ENCODE results near the gene RP2.

Gene RP2

DNA sequence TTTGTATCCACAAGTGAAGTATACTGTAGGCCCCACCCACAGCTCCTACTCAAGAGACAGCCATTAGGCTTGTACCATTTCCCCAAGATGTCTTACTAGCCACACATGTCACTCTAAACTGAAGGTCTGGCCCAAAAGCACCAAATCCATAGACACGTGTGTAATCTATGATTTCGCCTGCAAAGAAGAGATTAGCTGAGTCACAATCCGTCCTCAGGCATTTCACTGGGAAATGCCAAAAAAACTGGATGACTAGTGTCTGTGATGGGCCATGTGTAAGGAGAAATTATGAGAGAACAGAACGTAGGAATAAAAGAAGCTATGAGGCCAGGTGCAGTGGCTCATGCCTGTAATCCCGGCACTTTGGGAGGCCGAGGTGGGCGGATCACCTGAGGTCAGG lies 21.9 kb upstream of the RP2 start:
- no peak for DNase-seq (ENCODE audit: low read depth)
- no peak overlapping the region for H3K4me3 ChIP-seq (ENCODE audit: low read depth, low read length)
- TF ChIP-seq, protein P1, sequence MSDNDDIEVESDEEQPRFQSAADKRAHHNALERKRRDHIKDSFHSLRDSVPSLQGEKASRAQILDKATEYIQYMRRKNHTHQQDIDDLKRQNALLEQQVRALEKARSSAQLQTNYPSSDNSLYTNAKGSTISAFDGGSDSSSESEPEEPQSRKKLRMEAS (IDR thresholded peaks at IDR 0.05; ENCODE audit: low read depth, low read length): no peak
- no peak for TF ChIP-seq POLR2A (IDR thresholded peaks at IDR 0.05; ENCODE audit: extremely low read depth, insufficient read length)
- no peak for TF ChIP-seq MYC (IDR thresholded peaks at IDR 0.05; ENCODE audit: low read depth, low read length)
- TF ChIP-seq, protein P2, sequence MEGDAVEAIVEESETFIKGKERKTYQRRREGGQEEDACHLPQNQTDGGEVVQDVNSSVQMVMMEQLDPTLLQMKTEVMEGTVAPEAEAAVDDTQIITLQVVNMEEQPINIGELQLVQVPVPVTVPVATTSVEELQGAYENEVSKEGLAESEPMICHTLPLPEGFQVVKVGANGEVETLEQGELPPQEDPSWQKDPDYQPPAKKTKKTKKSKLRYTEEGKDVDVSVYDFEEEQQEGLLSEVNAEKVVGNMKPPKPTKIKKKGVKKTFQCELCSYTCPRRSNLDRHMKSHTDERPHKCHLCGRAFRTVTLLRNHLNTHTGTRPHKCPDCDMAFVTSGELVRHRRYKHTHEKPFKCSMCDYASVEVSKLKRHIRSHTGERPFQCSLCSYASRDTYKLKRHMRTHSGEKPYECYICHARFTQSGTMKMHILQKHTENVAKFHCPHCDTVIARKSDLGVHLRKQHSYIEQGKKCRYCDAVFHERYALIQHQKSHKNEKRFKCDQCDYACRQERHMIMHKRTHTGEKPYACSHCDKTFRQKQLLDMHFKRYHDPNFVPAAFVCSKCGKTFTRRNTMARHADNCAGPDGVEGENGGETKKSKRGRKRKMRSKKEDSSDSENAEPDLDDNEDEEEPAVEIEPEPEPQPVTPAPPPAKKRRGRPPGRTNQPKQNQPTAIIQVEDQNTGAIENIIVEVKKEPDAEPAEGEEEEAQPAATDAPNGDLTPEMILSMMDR (IDR thresholded peaks at IDR 0.05; ENCODE audit: low read depth, low read length): no peak

DNA sequence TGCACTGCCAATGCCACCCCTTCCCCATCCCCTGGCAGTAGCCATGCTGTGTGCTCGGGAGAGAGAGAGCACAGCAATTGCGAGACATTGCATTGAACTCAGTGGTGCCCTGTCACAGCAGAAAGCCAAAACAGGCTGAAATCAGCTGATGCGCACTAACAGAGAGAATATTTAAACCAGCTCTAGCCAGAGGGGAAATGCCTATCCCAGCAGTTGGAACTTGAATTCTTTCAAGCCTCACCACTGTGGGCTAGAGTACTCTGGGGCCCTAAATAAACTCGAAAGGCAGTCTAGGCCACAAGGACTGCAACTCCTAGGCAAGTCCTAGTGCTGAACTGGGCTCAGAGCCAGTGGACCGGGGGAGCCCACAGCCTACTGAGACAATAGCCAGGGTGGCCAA lies 17.7 kb upstream of the RP2 start:
- TF ChIP-seq MYC (IDR thresholded peaks at IDR 0.05; ENCODE audit: low read depth, low read length) (no peak), POLR2A (IDR thresholded peaks at IDR 0.05; ENCODE audit: extremely low read depth, insufficient read length) (no peak)
- TF ChIP-seq, protein P2 (IDR thresholded peaks at IDR 0.05; ENCODE audit: low read depth, low read length): no peak
- TF ChIP-seq, protein P1 (IDR thresholded peaks at IDR 0.05; ENCODE audit: low read depth, low read length): no peak
- no peak for DNase-seq (ENCODE audit: low read depth)
- H3K4me3 ChIP-seq (ENCODE audit: low read depth, low read length): no peak overlapping the region

DNA sequence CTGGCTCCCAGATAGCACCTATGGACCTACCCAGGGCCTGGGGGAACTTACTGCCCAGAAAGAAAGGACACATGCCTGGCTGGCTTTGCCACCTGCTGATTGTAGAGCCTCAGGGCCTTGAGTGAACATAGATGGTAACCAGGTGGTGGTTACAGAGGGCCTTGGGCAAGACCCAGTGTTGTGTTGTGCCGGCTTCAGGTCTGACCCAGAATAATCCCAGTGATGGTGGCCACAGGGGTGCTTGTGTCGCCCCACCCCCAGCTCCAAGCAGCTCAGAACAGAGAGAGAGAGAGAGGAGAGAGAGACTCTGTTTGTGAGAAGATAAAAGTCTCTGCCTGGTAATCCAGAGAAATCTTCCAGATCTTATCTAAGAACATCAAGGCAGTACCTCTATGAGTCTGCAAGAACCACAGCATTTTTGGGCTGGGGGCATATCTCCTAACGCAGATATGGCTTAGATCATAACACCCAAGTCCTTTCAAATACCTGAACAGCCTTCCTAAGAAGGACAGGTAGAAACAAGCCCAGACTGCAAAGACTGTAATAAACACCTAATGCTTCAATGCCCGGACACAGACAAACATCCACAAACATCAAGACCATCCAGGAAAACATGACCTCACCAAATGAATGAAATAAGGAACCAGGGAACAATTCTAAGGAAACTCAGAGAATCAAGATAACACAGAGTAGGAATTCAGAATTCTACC lies 16.3 kb upstream of the RP2 start:
- DNase-seq (ENCODE audit: low read depth): no peak
- no peak for TF ChIP-seq MYC (IDR thresholded peaks at IDR 0.05; ENCODE audit: low read depth, low read length)
- TF ChIP-seq, protein P1 (IDR thresholded peaks at IDR 0.05; ENCODE audit: low read depth, low read length): no peak
- TF ChIP-seq POLR2A (IDR thresholded peaks at IDR 0.05; ENCODE audit: extremely low read depth, insufficient read length): no peak
- TF ChIP-seq, protein P2 (IDR thresholded peaks at IDR 0.05; ENCODE audit: low read depth, low read length): no peak
- H3K4me3 ChIP-seq (ENCODE audit: low read depth, low read length): no peak overlapping the region

DNA sequence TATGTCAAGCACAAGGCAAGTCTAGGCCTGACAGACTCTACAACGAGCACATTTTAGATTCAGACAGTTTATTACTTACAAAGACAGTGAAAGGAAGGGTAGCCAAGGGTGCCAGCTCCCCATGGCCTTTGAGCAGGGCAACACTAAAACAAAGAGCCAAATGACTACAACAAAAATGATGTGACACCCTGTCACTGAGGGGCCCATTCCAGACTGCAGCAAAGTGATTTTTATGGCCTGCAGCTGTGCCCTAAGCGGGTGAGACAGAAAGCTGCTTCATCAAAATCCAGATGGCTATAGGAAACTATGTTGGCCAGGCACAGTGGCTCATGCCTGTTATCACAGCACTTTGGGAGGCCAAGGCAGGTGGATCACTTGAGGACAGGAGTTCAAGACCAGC lies 13.4 kb upstream of the RP2 start:
- H3K4me3 ChIP-seq (ENCODE audit: low read depth, low read length): no peak overlapping the region
- TF ChIP-seq, protein P1 (IDR thresholded peaks at IDR 0.05; ENCODE audit: low read depth, low read length): no peak
- no peak for TF ChIP-seq POLR2A (IDR thresholded peaks at IDR 0.05; ENCODE audit: extremely low read depth, insufficient read length)
- DNase-seq (ENCODE audit: low read depth): no peak

DNA sequence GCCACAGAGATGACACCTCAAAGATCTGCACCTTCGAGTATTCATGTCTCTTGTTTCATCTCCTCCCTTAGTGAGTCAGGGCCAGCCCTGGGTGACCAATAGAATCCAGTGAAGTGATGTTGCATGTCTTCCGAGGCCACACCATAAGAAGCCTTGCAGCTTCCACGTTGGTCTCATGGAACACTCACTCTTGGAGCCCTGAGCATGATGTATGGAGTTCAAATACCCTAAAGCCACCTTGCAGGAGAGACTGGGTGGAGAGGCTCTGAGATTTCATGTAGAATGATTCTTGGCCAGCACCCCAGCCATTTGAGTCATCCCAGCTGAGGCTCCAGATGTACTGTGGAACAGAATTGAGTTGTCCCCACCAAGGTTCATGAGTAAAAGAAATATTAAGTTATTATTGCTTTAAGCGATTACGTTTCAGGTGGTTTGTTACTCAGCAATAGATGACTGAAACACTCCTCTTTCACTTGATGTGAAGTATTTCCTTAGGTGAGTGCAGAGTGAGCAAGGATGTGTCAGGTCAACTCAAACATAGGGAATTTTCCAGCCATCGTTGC lies 5.0 kb upstream of the RP2 start:
- DNase-seq (ENCODE audit: low read depth): no peak
- TF ChIP-seq MYC (IDR thresholded peaks at IDR 0.05; ENCODE audit: low read depth, low read length): no peak
- TF ChIP-seq, protein P1 (IDR thresholded peaks at IDR 0.05; ENCODE audit: low read depth, low read length): no peak
- no peak overlapping the region for H3K4me3 ChIP-seq (ENCODE audit: low read depth, low read length)

DNA sequence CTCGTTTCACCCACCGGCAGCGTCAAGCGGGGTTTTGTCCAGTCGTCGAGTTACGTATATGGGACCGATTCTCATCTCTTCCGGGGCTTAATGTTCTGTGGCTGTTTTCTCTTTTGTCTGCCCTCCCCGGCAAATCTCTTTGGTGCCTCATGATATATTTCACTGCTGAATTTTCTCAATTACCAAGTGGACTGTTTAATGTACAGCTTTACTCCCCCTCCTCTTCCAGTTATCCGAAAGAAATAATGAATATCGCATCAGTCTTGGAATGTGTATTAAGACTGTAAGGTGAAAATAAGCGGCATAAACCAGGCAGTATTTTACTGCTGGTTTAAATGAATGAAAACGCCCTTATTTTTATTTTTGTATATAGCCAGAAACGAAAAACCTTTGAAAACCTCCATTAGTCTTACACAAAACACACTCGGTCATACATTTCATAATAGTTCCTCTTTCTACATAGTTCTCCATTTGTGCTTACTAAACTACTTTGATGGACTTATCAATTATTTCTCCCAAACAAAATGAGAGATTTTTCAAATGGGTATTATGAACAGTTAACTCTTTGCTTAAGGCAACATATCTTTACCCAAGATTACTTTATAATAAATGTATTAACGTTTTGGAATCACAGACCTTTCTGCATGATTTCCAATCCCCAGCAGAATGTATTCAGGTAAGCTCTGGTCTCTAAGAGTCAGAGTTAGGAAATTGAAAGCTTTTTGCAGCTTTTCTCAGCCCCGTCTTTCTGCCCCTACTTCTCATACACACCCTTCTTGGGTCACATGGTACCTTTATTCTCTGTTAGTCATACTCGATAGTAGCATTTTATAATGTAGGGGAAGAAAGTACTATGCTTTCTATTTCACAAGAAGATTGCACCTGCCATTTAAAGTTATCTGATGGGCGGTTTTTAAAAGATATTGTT lies 979 bp downstream of the RP2 start:
- DNase-seq (ENCODE audit: low read depth): peak; percentile 55
- TF ChIP-seq, protein P1 (IDR thresholded peaks at IDR 0.05; ENCODE audit: low read depth, low read length): no peak
- TF ChIP-seq POLR2A (IDR thresholded peaks at IDR 0.05; ENCODE audit: extremely low read depth, insufficient read length) (no peak), MYC (IDR thresholded peaks at IDR 0.05; ENCODE audit: low read depth, low read length) (no peak)
- TF ChIP-seq, protein P2 (IDR thresholded peaks at IDR 0.05; ENCODE audit: low read depth, low read length): no peak

More for the DNA sequence above, 979 bp downstream of the RP2 start:
- H3K4me3 ChIP-seq (ENCODE audit: low read depth, low read length): peak overlapping the region; percentile 98

All from NB4 (cell line).